ENCODE results near the gene ME1. TPM values are rescaled to one million over a fixed set of nuclear protein-coding genes. Genes with fewer than 3 reads are reported as not detected.

Gene ME1
- 43.7 and 48.9 TPM in 2 replicates for total RNA-seq

DNA sequence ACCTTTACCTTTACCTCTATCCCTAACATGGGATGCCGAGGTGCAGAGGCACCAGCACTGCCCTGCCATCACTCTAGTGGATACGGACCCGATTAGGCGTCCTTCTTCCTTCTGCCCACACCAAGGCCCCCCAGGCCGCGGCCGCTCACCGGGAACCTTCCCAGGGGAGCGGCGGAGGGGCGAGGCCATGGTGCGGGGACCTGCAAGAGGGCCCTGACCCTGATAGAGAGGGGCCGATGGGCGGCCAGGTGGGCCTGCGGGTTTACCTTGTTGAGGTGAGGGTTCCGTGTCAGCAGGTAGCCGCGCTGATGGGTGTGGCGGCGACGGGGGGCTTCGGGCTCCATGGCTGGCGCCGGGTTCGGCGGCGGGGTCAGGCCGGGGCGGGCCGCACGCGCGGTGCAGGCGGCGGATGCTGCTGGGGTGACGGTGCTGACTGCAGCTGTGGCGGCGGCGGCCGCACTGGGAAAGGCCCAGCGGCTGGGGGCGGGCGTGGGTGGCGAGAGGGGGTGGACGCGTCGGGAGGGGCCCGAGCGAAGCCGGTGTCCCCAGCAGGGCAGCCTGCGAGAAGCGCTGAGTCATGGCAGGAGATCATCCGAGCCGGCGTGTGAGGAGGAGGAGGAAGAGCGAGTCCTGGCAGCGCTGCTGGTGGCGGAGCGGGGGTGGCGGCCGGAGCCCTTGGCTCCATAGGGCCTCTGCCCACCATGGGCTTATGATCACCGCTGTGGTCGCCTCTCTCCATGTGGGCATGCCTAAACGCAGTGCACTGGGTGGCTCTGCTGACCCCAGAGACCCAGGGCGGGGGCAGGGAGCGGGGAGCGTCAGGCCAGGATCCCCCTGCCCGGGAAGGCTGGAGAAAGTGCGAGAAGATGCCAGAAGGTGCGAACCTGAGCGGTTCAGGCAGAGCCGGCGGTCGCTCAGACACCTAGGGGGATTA lies at the start of gene ME1:
Gene ME1 (minus strand): TSS at position 441 of the 934 bp plus-strand sequence. CDS start 97 bp downstream, at position 344.

DNA sequence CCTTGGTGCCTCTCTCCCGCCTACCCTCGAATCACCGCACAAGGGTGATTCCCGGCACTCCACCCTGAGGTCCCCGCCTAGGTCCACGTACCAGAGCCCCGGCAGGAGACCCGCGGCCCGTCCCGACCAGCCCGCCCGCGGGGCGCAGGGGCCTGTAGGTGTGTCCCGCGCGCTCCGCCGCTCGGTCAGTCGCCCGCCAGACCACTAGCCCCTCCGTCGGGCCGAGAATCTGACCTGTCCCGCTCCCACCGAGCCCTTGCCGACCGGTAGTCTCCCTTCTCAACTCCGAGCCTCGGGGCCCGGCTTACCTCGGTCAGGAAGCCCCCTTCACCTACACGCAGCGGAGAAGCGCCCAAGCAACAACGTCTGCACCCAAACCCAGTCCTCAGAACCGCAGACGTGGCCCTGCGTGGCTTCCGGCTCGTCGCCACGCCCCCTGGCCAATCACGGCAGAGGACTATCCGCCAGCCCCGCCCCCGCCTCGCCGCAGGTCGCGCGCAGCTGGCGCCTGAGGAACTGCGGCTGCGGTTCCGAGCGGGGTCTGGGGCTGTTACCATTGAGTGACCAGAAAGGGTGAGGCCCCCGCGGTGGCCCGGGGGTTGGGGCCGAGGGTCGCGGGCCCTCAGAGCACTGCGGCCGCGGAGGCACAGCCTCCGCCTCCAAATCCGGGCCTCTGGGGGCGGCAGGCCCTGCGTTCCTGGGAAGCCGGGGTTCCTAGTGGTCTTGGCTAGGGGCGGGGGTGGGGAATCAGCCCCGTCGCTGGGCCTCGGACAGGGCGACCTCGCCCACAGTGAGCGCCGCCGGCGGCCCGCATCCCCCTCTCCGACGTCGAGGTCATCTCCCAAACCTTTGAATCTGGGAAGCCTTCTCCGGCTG lies 237.7 kb downstream of the ME1 start, which contains the start of the genes PGM3 and RWDD2A:
Gene PGM3 (minus strand): TSS at position 395 of the 876 bp plus-strand sequence. CDS start 2,253 bp downstream, outside the sequence.
Gene RWDD2A (plus strand): TSS at position 487 of the 876 bp plus-strand sequence. CDS start 1,095 bp downstream, outside the sequence.

Other genes with a start within 250 kb of the ME1 start
- 247 and 279 TPM in 2 replicates for gene PGM3, start 237.8 kb downstream of the ME1 start, total RNA-seq
- gene RWDD2A, start 237.7 kb downstream of the ME1 start, total RNA-seq: 4.8 and 5.2 TPM in 2 replicates
- gene PRSS35, start 81.5 kb upstream of the ME1 start, total RNA-seq: 4.0 and 18.7 TPM in 2 replicates